Endothelial cell of umbilical vein (primary cell): ENCODE results near the gene NAGS. TPM values are rescaled to one million over a fixed set of nuclear protein-coding genes. Genes with fewer than 3 reads are reported as not detected.

ENCODE experiments used
- BruUV-seq: library from RNA; stranded (reverse); fragments of 400-500 nt; replicated peaks from 2 replicates; lab custom pipeline; 2021; lab: Mats Ljungman, UMichigan
- CTCF ChIA-PET: fragments of 300-600, 350-600 bp; sonication (Branson Sonifier 250); formaldehyde crosslinking; loops from one replicate; lab custom pipeline; 2021; ENCODE audit warnings: antibody characterized with exemption, inconsistent platforms; lab: Charles Lee
- POLR2A ChIA-PET: fragments of 300-600, 350-600 bp; sonication (Branson Sonifier 250); formaldehyde crosslinking; loops from one replicate; lab custom pipeline; 2021; ENCODE audit warnings: antibody characterized with exemption, inconsistent platforms; lab: Charles Lee
- DNase-seq: peaks from one replicate; pipeline ENCODE4 v3.0.0-alpha.2; 2011; ENCODE audit warnings: low read depth, low spot score
- FAIRE-seq: peaks from 2 replicates; lab custom pipeline; 2011; peaks lifted over from hg19 to GRCh38; lab: Jason Lieb, UNC
- H2AFZ ChIP-seq: 2 replicates; pipeline ENCODE4 v1.6.0; 2012; ENCODE audit warnings: low read depth, low read length, control low read depth, inconsistent platforms
- H3K27ac ChIP-seq: 2 replicates; pipeline ENCODE4 v1.5.1; 2011; ENCODE audit warnings: low read depth, mild to moderate bottlenecking, control low read depth, low read length, moderate library complexity; ENCODE audit not compliant: insufficient read depth
- H3K27me3 ChIP-seq, 2 experiments: 2 replicates each; pipeline versions ENCODE4 v1.6.0 to v1.6.1; 2011; ENCODE audit warnings: low read length in 2 of 2, mixed read lengths in 1 of 2; ENCODE audit not compliant: control insufficient read depth in 2 of 2, insufficient read depth in 2 of 2
- H3K36me3 ChIP-seq, 2 experiments: 2 replicates in 1 of 2; 3 replicates in 1 of 2; pipeline ENCODE4 v1.5.1; 2011; ENCODE audit warnings: low read length in 2 of 2, mild to moderate bottlenecking in 1 of 2, moderate library complexity in 1 of 2; ENCODE audit not compliant: control insufficient read depth in 2 of 2, insufficient read depth in 2 of 2; ENCODE audit errors: extremely low read depth in 1 of 2
- H3K4me1 ChIP-seq: 3 replicates; pipeline ENCODE4 v1.5.1; 2011; ENCODE audit warnings: mild to moderate bottlenecking, low read length; ENCODE audit not compliant: control insufficient read depth, insufficient read depth; ENCODE audit errors: extremely low read depth
- H3K4me2 ChIP-seq: 2 replicates; pipeline ENCODE4 v1.6.1; 2011; ENCODE audit warnings: low read length, control low read depth, mixed read lengths; ENCODE audit not compliant: insufficient read depth
- H3K4me3 ChIP-seq, 3 experiments: fragments of 200-600 bp in 1 of 3; sonication (generic), shearing (Covaris generic) in 1 of 3; replicated peaks in 1 of 3; 2 replicates each; pipeline ENCODE4 v1.5.1; 2011 to 2016; ENCODE audit warnings: control low read depth in 3 of 3, low read length in 3 of 3, mild to moderate bottlenecking in 2 of 3, inconsistent platforms in 1 of 3, low read depth in 1 of 3, moderate library complexity in 1 of 3; ENCODE audit not compliant: insufficient read depth in 1 of 3
- H3K79me2 ChIP-seq: 2 replicates; pipeline ENCODE4 v1.6.0; 2012; ENCODE audit warnings: low read length, inconsistent platforms; ENCODE audit not compliant: control insufficient read depth, insufficient read depth
- H3K9ac ChIP-seq: replicated peaks from 2 replicates; pipeline ENCODE3; 2011; ENCODE audit warnings: low read length, control low read depth; ENCODE audit not compliant: insufficient read depth; ENCODE audit errors: extremely low read depth
- H3K9me1 ChIP-seq: replicated peaks from 3 replicates; pipeline ENCODE4 v1.6.0; 2011; ENCODE audit warnings: mild to moderate bottlenecking, low read length; ENCODE audit not compliant: control insufficient read depth, insufficient read depth; ENCODE audit errors: extremely low read depth
- H3K9me3 ChIP-seq: replicated peaks from 2 replicates; pipeline ENCODE4 v1.5.1; 2012; ENCODE audit warnings: low read length, inconsistent platforms; ENCODE audit not compliant: control insufficient read depth, insufficient read depth
- H4K20me1 ChIP-seq: replicated peaks from 2 replicates; pipeline ENCODE3; 2011; ENCODE audit warnings: mild to moderate bottlenecking, low read length; ENCODE audit not compliant: control insufficient read depth, insufficient read depth; ENCODE audit errors: extremely low read depth
- FOS ChIP-seq: IDR thresholded peaks from 2 replicates; pipeline ENCODE4 v1.6.1; 2011; ENCODE audit warnings: mild to moderate bottlenecking, low read length, moderate library complexity, borderline replicate concordance; ENCODE audit not compliant: insufficient read depth
- GATA2 ChIP-seq: IDR thresholded peaks from 2 replicates; pipeline ENCODE4 v1.7.0; 2011; ENCODE audit warnings: low read depth, mild to moderate bottlenecking, moderate library complexity, mixed read lengths, low read length; ENCODE audit not compliant: insufficient read length, insufficient read depth
- JUN ChIP-seq: IDR thresholded peaks from 2 replicates; pipeline ENCODE4 v1.6.1; 2011; ENCODE audit warnings: borderline replicate concordance, low read depth; ENCODE audit not compliant: insufficient read length, insufficient read depth
- MYC ChIP-seq: IDR thresholded peaks from one replicate; pipeline ENCODE4 v1.6.1; 2011; ENCODE audit warnings: mild to moderate bottlenecking, low read depth, low read length
- POLR2A ChIP-seq: IDR thresholded peaks from 2 replicates; pipeline ENCODE4 v1.6.1; 2012; ENCODE audit warnings: low read depth, mild to moderate bottlenecking, control low read depth, low read length
- POLR2AphosphoS5 ChIP-seq: IDR thresholded peaks from 2 replicates; pipeline ENCODE4 v1.6.1; 2012; ENCODE audit warnings: low read depth, mild to moderate bottlenecking, control low read depth, low read length, moderate library complexity; ENCODE audit not compliant: insufficient read depth
- dilution Hi-C: fragments of 300-500 bp; cut with MboI; formaldehyde crosslinking; loops from one replicate; pipeline ENCODE4 v1.15.0; 2019; ENCODE audit warnings: low sequenced_read_pairs; ENCODE audit not compliant: extremely low pct_ligation_motif_present
- intact Hi-C: fragments of 100-400 bp; cut with micrococcal nuclease; formaldehyde crosslinking; loops from one replicate; pipeline ENCODE4 v1.10.0; 2022
- polyA plus RNA-seq, 4 experiments: library from polyadenylated mRNA; depleted of rRNA in 3 of 4; stranded (reverse) in 3 of 4; unstranded in 1 of 4; fragments of >200 nt; gene quantifications; 2 replicates each; pipeline versions ENCODE4 v1.2.1 to v1.2.3, GENCODE V29; 2011 to 2012; ENCODE audit warnings: missing spikeins in 1 of 4
- total RNA-seq: library from RNA; stranded (reverse); gene quantifications from 2 replicates; pipeline ENCODE4 v1.2.3, GENCODE V29; 2021
- TF ChIP-seq, protein P1 (sequence below): IDR thresholded peaks from 2 replicates; pipeline ENCODE4 v1.6.1; 2011; ENCODE audit not compliant: insufficient read depth, insufficient read length

NAGS gene
- total and polyA plus RNA-seq, 2 donors (not counting 3 experiments of a cell fraction or from before 2014, with no cell fraction given) = 3.3 to 6.1 TPM

DNA sequence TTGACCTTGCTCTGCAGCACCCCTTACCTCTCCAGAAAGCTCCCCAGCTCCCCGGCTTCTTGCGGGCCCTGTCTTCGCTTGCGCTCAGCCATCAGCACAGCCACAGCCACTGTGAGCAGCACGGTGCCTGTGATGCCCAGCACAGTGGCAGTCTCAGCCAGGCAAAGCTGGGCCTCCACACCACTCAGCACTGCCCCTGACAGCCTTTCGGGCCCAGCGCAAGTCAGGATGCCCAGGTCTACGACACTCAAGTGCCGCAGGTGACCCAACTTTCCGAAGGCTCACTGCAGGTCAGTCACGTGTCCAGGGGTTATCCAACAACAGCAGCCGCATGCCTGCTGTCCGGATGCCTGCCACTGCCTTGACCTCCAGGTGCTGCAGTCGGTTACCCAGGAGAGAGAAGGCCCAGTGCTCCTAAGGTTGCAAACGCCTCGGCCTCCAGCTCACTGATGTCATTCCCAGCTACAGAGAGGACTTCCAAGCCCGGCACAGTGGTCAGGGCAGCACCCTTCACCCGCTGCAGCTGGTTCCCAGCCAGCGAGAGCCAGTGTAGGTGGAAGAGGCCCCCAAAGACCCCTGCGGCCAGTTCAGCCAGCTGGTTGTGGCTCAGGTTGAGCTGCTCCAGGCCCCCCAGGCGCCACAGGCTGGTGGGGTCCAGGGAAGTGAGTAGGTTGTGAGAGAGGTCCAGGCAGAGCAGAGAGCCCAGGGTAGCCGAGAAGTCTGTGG is 19.3 kb downstream of the NAGS start:
- Histone ChIP-seq H3K4me2 (no peak overlapping the region), H4K20me1 (no peaks in the 10 kb centered on the region), H3K9ac (no peak overlapping the region), H3K36me3 (peaks cover 0 to 7% of the 10 kb centered on the region in 2 experiments), H3K4me3 (no peak overlapping the region), H3K4me1 (no peaks in the 10 kb centered on the region), H3K9me3 (no peaks in the 10 kb centered on the region), H3K79me2 (no peaks in the 10 kb centered on the region), H3K9me1 (no peaks in the 10 kb centered on the region), H2AFZ (no peak overlapping the region), H3K27ac (no peak overlapping the region), H3K27me3 (no peaks in the 10 kb centered on the region)
- DNase-seq (no peak), FAIRE-seq (no peak)
- TF ChIP-seq MYC (no peak), GATA2 (no peak), POLR2A (no peak), JUN (no peak), POLR2AphosphoS5 (no peak)
- dilution Hi-C loops (no loop called here), intact Hi-C loops (no loop called here)
- CTCF ChIA-PET = interaction anchor here (1.1 to 7.6 kb wide), 4 partner anchors 10 to 80 kb away, joined by 3 to 38 read pairs (median 5); no protein-coding TSS in a partner anchor
- POLR2A ChIA-PET = no interaction called here
- no TSS peak for BruUV-seq

DNA sequence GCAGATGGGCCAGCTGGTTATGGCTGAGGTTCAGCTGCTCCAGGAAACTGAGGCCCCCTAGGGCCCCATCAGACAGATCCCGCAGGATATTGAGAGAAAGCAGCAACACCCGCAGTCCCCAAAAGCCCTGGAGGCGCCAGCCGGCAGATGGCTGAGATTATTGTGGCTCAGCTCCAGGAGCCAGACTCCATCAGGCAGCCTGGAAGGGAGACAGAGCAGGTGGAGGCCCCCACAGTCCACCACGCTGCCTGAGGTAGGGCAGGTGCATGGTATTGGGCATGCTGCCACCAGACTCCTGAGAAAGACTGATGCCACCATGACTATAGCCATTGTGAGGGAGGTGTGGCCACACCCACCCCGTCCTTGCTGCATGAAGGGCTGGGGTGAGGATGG is 19.8 kb downstream of the NAGS start:
- BruUV-seq = no TSS peak
- no peaks in the 10 kb centered on the region for H4K20me1 ChIP-seq

More for the DNA sequence above, 19.8 kb downstream of the NAGS start:
- TF ChIP-seq, protein P1, sequence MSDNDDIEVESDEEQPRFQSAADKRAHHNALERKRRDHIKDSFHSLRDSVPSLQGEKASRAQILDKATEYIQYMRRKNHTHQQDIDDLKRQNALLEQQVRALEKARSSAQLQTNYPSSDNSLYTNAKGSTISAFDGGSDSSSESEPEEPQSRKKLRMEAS = no peak
- no peak for TF ChIP-seq FOS
- no peak for TF ChIP-seq JUN
- TF ChIP-seq GATA2 = no peak
- TF ChIP-seq MYC = no peak
- H3K9me3 ChIP-seq = no peaks in the 10 kb centered on the region
- dilution Hi-C loops = no loop called here
- no peaks in the 10 kb centered on the region for H3K4me1 ChIP-seq
- no peaks in the 10 kb centered on the region for H3K79me2 ChIP-seq
- POLR2A ChIA-PET = no interaction called here
- FAIRE-seq (no peak), DNase-seq (no peak)
- H3K27ac ChIP-seq = no peak overlapping the region
- H3K4me2 ChIP-seq = no peak overlapping the region
- intact Hi-C loops = no loop called here
- H3K9ac ChIP-seq = no peak overlapping the region
- H3K27me3 ChIP-seq = no peaks in the 10 kb centered on the region
- peaks cover 0 to 7% of the 10 kb centered on the region in 2 experiments for H3K36me3 ChIP-seq
- no peak overlapping the region for H2AFZ ChIP-seq
- H3K4me3 ChIP-seq = no peak overlapping the region
- no peaks in the 10 kb centered on the region for H3K9me1 ChIP-seq
- CTCF ChIA-PET = interaction anchor here (2.2 to 7.6 kb wide), 2 partner anchors 18 to 80 kb away, joined by 7 to 38 read pairs; no protein-coding TSS in a partner anchor
